Retinal pigment epithelial cell (primary cell): ENCODE measurements around the gene GALNT9.

Source experiments
- DNase-seq: peaks from one replicate; pipeline ENCODE4 v3.0.0-alpha.2; 2010; ENCODE audit warnings: low read depth
- H3K4me3 ChIP-seq: 2 replicates; pipeline ENCODE4 v1.5.1; 2011; ENCODE audit warnings: mild to moderate bottlenecking, low read length, control low read depth, moderate library complexity
- TF ChIP-seq, protein P1 (sequence below): conservative IDR thresholded peaks from 2 replicates; pipeline ENCODE4 v1.5.1; 2011; ENCODE audit warnings: low read depth, low read length, control low read depth, inconsistent platforms

Gene GALNT9

GRCh38 chr12:132204063-132204792 is 125.2 kb downstream of the GALNT9 start:
- TF ChIP-seq, protein P1, sequence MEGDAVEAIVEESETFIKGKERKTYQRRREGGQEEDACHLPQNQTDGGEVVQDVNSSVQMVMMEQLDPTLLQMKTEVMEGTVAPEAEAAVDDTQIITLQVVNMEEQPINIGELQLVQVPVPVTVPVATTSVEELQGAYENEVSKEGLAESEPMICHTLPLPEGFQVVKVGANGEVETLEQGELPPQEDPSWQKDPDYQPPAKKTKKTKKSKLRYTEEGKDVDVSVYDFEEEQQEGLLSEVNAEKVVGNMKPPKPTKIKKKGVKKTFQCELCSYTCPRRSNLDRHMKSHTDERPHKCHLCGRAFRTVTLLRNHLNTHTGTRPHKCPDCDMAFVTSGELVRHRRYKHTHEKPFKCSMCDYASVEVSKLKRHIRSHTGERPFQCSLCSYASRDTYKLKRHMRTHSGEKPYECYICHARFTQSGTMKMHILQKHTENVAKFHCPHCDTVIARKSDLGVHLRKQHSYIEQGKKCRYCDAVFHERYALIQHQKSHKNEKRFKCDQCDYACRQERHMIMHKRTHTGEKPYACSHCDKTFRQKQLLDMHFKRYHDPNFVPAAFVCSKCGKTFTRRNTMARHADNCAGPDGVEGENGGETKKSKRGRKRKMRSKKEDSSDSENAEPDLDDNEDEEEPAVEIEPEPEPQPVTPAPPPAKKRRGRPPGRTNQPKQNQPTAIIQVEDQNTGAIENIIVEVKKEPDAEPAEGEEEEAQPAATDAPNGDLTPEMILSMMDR: no peak
- no peak overlapping the region for H3K4me3 ChIP-seq
- no peak for DNase-seq

- TF ChIP-seq, protein P1: no peak
- H3K4me3 ChIP-seq: no peak overlapping the region
- DNase-seq: no peak
Observed at GRCh38 chr12:132202929-132203721, 126.3 kb downstream of the GALNT9 start.

DNA sequence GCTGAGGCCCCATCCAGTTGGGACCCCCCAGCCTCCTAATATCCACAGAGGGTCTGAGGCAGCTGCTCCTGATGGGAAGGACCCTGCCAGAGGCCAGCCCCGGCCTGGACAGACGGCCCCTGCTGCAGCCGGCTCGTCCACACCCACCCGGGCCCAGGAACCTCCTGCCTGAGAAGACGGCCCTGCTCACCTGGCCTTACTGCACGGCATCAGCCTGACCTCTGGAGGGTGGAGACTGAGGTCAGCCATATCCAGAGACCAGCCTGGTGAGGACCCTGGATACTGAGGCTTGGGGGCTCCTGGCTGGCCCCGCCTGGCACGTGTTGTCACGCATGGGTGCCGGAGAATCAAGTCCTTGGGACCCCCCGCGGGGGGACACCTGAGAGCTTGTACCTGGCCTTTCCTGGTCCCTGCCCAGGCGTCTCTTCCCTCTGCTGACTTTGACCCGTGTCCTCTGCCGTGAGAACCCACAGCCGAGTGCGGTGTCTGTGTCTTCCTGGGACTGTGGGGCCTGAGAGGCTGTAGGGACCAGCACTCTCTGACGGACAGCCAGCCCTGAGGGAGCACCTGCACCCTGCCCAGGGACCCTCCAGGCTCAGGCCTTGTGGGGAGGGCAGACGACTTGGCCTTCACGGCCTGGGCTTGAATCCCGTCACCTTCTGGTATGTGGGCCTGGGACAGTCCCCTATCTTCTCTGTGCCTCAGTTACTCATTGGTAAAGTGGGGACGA is 127.8 kb downstream of the GALNT9 start:
- no peak for DNase-seq
- no peak overlapping the region for H3K4me3 ChIP-seq
- TF ChIP-seq, protein P1: no peak

GRCh38 chr12:132200800-132201199 is 128.6 kb downstream of the GALNT9 start:
- TF ChIP-seq, protein P1: no peak
- no peak for DNase-seq
- no peak overlapping the region for H3K4me3 ChIP-seq

GRCh38 chr12:132199526-132200319 is 129.7 kb downstream of the GALNT9 start:
- TF ChIP-seq, protein P1: no peak
- DNase-seq: no peak
- H3K4me3 ChIP-seq: no peak overlapping the region

- no peak for DNase-seq
- no peak overlapping the region for H3K4me3 ChIP-seq
- TF ChIP-seq, protein P1: no peak
Observed at GRCh38 chr12:132199101-132199500, 130.3 kb downstream of the GALNT9 start.
